Testis (tissue), 2 donors: ENCODE measurements around the gene MYOCD.

Experiments
- POLR2A ChIP-seq: fragments of 450-650 bp; IDR thresholded peaks from one replicate; pipeline ENCODE4 v1.6.1; 2017; ENCODE audit warnings: antibody characterized with exemption, mild to moderate bottlenecking, moderate library complexity
- TF ChIP-seq, protein P1 (sequence below), 3 experiments: fragments of 450-650 bp in 2 of 3; fragments of 200-600 bp in 1 of 3; sonication (generic) in 1 of 3; IDR thresholded peaks; one replicate each; pipeline ENCODE4 v1.5.1; 2016 to 2019; ENCODE audit warnings: antibody characterized with exemption in 3 of 3, mild to moderate bottlenecking in 2 of 3, moderate library complexity in 1 of 3

- TF ChIP-seq, protein P1, sequence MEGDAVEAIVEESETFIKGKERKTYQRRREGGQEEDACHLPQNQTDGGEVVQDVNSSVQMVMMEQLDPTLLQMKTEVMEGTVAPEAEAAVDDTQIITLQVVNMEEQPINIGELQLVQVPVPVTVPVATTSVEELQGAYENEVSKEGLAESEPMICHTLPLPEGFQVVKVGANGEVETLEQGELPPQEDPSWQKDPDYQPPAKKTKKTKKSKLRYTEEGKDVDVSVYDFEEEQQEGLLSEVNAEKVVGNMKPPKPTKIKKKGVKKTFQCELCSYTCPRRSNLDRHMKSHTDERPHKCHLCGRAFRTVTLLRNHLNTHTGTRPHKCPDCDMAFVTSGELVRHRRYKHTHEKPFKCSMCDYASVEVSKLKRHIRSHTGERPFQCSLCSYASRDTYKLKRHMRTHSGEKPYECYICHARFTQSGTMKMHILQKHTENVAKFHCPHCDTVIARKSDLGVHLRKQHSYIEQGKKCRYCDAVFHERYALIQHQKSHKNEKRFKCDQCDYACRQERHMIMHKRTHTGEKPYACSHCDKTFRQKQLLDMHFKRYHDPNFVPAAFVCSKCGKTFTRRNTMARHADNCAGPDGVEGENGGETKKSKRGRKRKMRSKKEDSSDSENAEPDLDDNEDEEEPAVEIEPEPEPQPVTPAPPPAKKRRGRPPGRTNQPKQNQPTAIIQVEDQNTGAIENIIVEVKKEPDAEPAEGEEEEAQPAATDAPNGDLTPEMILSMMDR (IDR thresholded peaks at IDR 0.05): no peak
- TF ChIP-seq POLR2A: no peak
Observed at GRCh38 chr17:12719948-12720347, 54.3 kb downstream of the MYOCD start.
